Measurements from ENCODE around the gene PHF2. TPM values are rescaled to one million over a fixed set of nuclear protein-coding genes. Genes with fewer than 3 reads are reported as not detected.

PHF2 gene
- total and polyA plus RNA-seq, 2 of the 8 experiments (the other 6 are each of a cell fraction or from before 2014, with no cell fraction given), result 3.4 to 9.4 TPM

DNA sequence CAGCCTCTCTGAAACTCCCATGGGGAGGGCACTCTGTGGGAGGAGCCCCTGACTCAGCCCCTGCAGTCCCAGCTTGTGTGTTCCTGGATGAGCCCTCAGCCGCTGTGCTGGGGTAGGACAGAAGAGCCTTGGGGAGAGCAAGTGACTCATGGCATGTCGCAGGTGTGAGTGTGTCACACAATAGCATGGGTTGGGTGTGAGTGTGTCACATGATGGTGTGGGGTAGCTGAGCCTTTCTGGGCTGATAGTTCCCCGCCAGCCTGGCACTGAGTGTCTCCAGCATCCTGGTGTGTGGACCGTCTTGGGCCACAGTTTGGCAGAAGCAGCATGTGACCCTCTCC is 83.4 kb downstream of the PHF2 start:
- H3K4ac ChIP-seq (replicated peaks; ENCODE audit: insufficient read length, low read depth, low read length), result no peak overlapping the region
- DNase-seq (ENCODE audit: low read depth in 1 of 2, low spot score in 2 of 2), result no peak
- ChIA-PET POLR2A (ENCODE audit: partially characterized antibody) (interaction anchor here (0.8 to 1.2 kb wide), 2 partner anchors 8 to 11 kb away, joined by 3 to 5 read pairs; no protein-coding TSS in a partner anchor), CTCF (ENCODE audit: partially characterized antibody) (interaction anchor here (0.6 kb wide), 1 partner anchor 23 kb away, joined by 3 read pairs; no protein-coding TSS in a partner anchor)
- no peak overlapping the region for H3K4me3 ChIP-seq (ENCODE audit: extremely low read depth in 1 of 4, insufficient read depth in 2 of 4, low read depth in 3 of 4, low read length in 4 of 4)
- no peak overlapping the region for H4K91ac ChIP-seq (replicated peaks; ENCODE audit: insufficient read length, low read length)
- H3K9me3 ChIP-seq (ENCODE audit: insufficient read depth in 2 of 2, low read depth in 1 of 2, low read length in 1 of 2), result no peaks in the 10 kb centered on the region
- no peak overlapping the region for H2AFZ ChIP-seq (ENCODE audit: low read length)
- H4K5ac ChIP-seq (ENCODE audit: insufficient read length, low read depth, low read length), result no peak overlapping the region
- H2BK20ac ChIP-seq (ENCODE audit: low read length), result no peak overlapping the region
- no peaks in the 10 kb centered on the region for H3K79me2 ChIP-seq (ENCODE audit: control insufficient read depth in 1 of 2, insufficient read depth in 2 of 2, low read length in 2 of 2)
- peaks cover 0 to 4% (median 0%) of the 10 kb centered on the region in 4 experiments; a peak in 2 of 8 replicates for H3K36me3 ChIP-seq (ENCODE audit: control insufficient read depth in 2 of 4, insufficient read depth in 4 of 4, low read length in 3 of 4)
- no peaks in the 10 kb centered on the region for H3K79me1 ChIP-seq (ENCODE audit: low read depth, low read length)
- H3K56ac ChIP-seq (replicated peaks; ENCODE audit: insufficient read length, low read depth, low read length), result no peak overlapping the region
- no peaks in the 10 kb centered on the region for H3K27me3 ChIP-seq (replicated peaks in 1 of 4; ENCODE audit: control insufficient read depth in 3 of 4, extremely low read depth in 1 of 4, insufficient read depth in 3 of 4, low read length in 3 of 4)
- peaks cover 0 to 13% of the 10 kb centered on the region in 2 experiments for H4K20me1 ChIP-seq (replicated peaks in 1 of 2; ENCODE audit: control insufficient read depth in 1 of 2, insufficient read depth in 2 of 2, low read length in 2 of 2)
- H3K4me2 ChIP-seq (ENCODE audit: insufficient read depth in 1 of 2, low read depth in 2 of 2, low read length in 2 of 2), result no peak overlapping the region
- WGBS, 2 experiments (ENCODE audit: extremely low coverage in 1 of 2, insufficient coverage in 1 of 2, insufficient read length in 1 of 2, insufficient replicate concordance in 2 of 2, low coverage in 1 of 2, low lambda C conversion rate in 2 of 2, missing lambda C conversion rate in 1 of 2), result 90% methylated on average over 4 of the region's 4 CpGs; no CpG with 5 or more reads in 1 of the 2 experiments
- no peak overlapping the region for H2AK5ac ChIP-seq (ENCODE audit: low read depth, low read length)
- no peak overlapping the region for H3K14ac ChIP-seq (ENCODE audit: insufficient read length)
- H3K9ac ChIP-seq (replicated peaks in 1 of 4; ENCODE audit: extremely low read depth in 1 of 4, low read depth in 3 of 4, low read length in 3 of 4), result no peak overlapping the region
- no peak overlapping the region for H2BK120ac ChIP-seq (replicated peaks; ENCODE audit: low read depth, low read length)
- no peak overlapping the region for H4K8ac ChIP-seq (ENCODE audit: extremely low read depth, insufficient read depth, low read length)
- H3K27ac ChIP-seq (ENCODE audit: low read depth, low read length), result no peak overlapping the region
- H2BK12ac ChIP-seq (ENCODE audit: low read depth, low read length), result no peak overlapping the region
- H2BK15ac ChIP-seq (ENCODE audit: low read length), result no peak overlapping the region
- no peak for FAIRE-seq
- H3K23ac ChIP-seq (ENCODE audit: insufficient read length), result no peak overlapping the region
- no peak overlapping the region for H2BK5ac ChIP-seq (ENCODE audit: low read depth, low read length)
- no peak overlapping the region for H3K18ac ChIP-seq (ENCODE audit: extremely low read depth, low read length)
- no peaks in the 10 kb centered on the region for H3K4me1 ChIP-seq (replicated peaks in 1 of 4; ENCODE audit: control insufficient read depth in 3 of 4, insufficient read depth in 4 of 4, low read length in 3 of 4)
- H3K23me2 ChIP-seq (ENCODE audit: low read depth, low read length), result peaks cover 13% of the 10 kb centered on the region; the same call in 1 of the 2 replicates
- TF ChIP-seq SIN3A (conservative IDR thresholded peaks at IDR 0.05 in 1 of 2, IDR thresholded peaks at IDR 0.05 in 1 of 2; ENCODE audit: low read depth in 1 of 2, low read length in 2 of 2) (no peak), SP4 (IDR thresholded peaks at IDR 0.05; ENCODE audit: low read length) (no peak)

Data from H1 (cell line).